ENCODE results near the gene WSCD1.

WSCD1 gene

DNA sequence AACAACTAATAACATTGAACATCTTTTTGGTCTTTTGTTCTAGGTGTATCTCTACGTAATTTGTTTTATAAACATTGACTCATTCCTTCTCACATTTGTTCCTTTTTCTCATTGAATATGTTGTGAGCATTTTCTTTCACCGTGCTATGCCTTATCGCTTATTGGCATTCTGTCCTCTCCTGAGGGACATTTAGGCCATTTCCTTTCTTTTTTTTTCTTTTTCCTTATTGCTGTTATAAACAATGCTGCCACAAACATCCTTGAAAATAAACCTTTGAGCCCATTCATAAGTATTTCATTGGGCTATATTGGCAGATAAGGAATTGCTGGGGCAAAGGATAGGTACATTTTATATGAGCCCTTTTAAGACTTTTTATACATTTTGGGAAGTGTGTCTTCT is 32.4 kb downstream of the WSCD1 start:
- no peak overlapping the region for H3K4me3 ChIP-seq (ENCODE audit: low read length)
- TF ChIP-seq, protein P1, sequence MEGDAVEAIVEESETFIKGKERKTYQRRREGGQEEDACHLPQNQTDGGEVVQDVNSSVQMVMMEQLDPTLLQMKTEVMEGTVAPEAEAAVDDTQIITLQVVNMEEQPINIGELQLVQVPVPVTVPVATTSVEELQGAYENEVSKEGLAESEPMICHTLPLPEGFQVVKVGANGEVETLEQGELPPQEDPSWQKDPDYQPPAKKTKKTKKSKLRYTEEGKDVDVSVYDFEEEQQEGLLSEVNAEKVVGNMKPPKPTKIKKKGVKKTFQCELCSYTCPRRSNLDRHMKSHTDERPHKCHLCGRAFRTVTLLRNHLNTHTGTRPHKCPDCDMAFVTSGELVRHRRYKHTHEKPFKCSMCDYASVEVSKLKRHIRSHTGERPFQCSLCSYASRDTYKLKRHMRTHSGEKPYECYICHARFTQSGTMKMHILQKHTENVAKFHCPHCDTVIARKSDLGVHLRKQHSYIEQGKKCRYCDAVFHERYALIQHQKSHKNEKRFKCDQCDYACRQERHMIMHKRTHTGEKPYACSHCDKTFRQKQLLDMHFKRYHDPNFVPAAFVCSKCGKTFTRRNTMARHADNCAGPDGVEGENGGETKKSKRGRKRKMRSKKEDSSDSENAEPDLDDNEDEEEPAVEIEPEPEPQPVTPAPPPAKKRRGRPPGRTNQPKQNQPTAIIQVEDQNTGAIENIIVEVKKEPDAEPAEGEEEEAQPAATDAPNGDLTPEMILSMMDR (IDR thresholded peaks at IDR 0.05; ENCODE audit: insufficient read depth, low read depth, low read length, missing control alignments) = no peak
- DNase-seq (ENCODE audit: low read depth) = no peak

DNA sequence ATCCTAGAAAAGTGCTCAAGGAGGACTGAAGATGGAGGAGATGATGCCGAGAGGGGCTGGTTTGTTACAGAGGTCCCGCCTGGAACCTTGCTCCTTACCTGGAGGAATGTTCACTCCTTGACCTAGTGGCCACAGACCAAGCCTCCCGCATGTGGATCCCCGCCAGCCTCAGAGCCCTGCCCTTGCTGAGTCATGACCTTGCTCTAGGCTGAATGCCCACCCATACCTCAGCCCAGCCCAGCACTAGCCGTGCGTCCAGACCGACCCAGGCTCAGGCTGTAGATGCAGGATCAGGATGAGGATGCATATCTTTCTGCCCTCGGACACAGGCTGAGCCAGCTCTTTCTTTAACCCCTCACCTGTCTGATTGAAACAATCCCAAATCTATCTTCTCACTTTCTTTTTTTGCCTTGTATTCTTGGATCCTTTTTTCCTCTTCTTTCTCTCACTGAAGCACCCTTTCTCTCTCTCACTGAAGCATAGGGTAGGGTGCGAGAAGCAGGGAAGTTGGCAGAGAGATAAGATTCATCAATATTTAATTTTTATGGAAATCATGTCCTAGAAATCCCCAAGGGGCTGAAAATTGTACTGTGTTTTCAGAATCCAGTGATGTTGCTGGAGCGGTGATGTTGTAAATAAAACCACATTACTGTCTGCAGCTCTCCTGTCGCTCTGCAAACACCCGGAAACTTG is 34.9 kb downstream of the WSCD1 start:
- TF ChIP-seq, protein P1 (IDR thresholded peaks at IDR 0.05; ENCODE audit: insufficient read depth, low read depth, low read length, missing control alignments) = no peak
- H3K4me3 ChIP-seq (ENCODE audit: low read length) = no peak overlapping the region
- DNase-seq (ENCODE audit: low read depth) = no peak

DNA sequence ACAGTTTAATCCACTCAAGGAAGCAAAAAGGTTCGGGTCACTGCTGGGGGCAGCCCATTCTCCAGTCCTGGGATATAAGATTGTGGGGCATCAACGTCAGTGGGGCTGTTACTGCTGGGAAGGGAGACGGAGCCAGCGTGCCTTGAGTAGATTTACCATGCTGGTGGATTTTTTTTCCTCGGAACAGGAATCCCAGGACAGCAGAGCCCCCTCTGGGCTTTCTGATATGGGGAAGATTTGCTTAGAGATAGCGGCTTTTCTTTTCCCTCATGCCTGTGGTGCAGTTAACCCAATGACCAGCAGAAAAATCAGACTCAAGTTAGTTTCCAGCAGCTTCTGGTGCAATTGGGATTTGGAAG is 35.4 kb downstream of the WSCD1 start:
- H3K4me3 ChIP-seq (ENCODE audit: low read length) = no peak overlapping the region
- TF ChIP-seq, protein P1 (IDR thresholded peaks at IDR 0.05; ENCODE audit: insufficient read depth, low read depth, low read length, missing control alignments) = no peak
- DNase-seq (ENCODE audit: low read depth) = no peak

DNA sequence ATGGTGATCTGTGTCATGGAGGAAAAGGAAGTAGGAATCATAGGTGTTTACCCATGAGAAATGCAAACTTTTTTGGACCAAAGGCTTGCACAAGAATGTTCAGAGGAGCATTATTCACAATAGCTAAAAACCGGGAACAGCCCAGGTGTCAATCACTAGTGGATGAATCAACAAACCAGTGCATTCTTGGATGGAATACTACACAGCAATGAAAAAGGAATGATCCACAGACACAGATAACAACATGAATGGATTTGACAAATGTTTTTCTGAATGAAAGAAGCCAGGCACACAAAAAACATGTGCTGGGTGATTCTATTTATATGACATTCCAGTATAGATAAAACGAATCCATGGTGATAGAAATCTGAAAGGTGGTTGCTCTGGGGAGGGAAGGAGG is 36.0 kb downstream of the WSCD1 start:
- TF ChIP-seq, protein P1 (IDR thresholded peaks at IDR 0.05; ENCODE audit: insufficient read depth, low read depth, low read length, missing control alignments) = no peak
- DNase-seq (ENCODE audit: low read depth) = no peak
- H3K4me3 ChIP-seq (ENCODE audit: low read length) = no peak overlapping the region

DNA sequence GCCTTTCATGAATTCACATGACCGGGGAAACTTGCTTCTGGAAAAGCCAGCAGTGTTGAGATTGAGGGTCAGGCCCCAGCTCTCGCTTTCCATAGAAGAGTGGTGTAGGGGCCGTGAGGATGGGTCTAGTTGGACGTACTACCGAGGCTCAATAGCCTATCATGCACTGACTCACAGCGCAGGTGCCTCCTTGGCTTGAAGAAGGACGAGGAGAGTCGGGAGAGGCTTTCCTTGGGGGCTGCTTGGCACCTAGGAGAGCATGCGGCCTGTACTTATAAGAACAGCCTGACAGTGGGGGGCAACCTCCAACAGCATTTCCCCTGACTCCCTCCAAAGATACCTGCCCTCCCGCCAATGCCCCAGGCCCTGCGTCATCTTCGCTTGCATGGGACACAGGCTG is 37.6 kb downstream of the WSCD1 start:
- TF ChIP-seq, protein P1 (IDR thresholded peaks at IDR 0.05; ENCODE audit: insufficient read depth, low read depth, low read length, missing control alignments) = no peak
- H3K4me3 ChIP-seq (ENCODE audit: low read length) = no peak overlapping the region
- no peak for DNase-seq (ENCODE audit: low read depth)

DNA sequence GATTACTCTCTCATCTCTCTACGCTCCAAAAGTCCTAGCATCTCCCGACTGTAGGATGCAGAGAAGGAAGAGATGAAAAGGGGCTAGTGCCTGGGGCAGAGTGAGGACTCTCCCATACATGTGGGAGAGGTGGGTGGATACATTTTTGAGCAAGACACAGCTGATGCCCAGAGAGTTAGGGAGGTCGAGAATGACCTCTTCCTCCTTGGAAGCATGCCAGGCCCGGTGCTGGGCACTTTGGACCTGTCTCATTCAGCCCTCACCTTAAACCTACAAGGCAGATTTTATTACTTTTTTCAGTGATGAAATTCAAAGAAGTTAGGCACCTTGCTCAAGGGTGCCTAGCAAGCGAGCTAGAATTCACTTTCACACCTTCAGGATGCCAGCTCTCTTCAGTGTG is 38.2 kb downstream of the WSCD1 start:
- no peak for DNase-seq (ENCODE audit: low read depth)
- no peak overlapping the region for H3K4me3 ChIP-seq (ENCODE audit: low read length)
- TF ChIP-seq, protein P1 (IDR thresholded peaks at IDR 0.05; ENCODE audit: insufficient read depth, low read depth, low read length, missing control alignments) = no peak

DNA sequence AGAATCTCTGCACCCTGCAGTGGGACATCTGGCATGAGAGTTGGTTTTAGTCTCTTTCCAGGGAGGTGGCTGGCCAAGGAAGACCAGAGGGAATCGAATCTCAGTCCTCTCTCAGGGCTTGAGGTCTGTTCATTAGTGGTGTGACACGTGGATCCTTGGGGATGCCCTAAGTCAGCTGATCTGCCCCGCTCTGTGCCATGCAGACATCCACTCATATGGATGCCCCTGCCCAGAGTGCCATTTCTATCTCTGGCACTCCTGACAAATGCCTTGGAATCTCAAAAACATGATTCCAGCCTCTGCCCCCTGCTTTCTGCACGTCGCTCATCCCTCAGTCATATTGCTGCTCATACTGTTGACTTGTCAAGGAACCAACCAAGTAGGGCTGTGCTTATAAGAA is 38.8 kb downstream of the WSCD1 start:
- TF ChIP-seq, protein P1 (IDR thresholded peaks at IDR 0.05; ENCODE audit: insufficient read depth, low read depth, low read length, missing control alignments) = no peak
- DNase-seq (ENCODE audit: low read depth) = no peak

More for the DNA sequence above, 38.8 kb downstream of the WSCD1 start:
- no peak overlapping the region for H3K4me3 ChIP-seq (ENCODE audit: low read length)
